HG02610 (cell line): Measurements from ENCODE around the gene TLL2.

ENCODE experiments used
- ATAC-seq: cut with Tn5 transposase; IDR thresholded peaks from one replicate; pipeline ENCODE4 v1.9.1; 2021; ENCODE audit warnings: mild to moderate bottlenecking, moderate library complexity; ENCODE audit not compliant: unreplicated experiment

Gene TLL2

GRCh38 chr10:96401036-96401435 is 112.7 kb downstream of the TLL2 start:
- no peak for ATAC-seq

DNA sequence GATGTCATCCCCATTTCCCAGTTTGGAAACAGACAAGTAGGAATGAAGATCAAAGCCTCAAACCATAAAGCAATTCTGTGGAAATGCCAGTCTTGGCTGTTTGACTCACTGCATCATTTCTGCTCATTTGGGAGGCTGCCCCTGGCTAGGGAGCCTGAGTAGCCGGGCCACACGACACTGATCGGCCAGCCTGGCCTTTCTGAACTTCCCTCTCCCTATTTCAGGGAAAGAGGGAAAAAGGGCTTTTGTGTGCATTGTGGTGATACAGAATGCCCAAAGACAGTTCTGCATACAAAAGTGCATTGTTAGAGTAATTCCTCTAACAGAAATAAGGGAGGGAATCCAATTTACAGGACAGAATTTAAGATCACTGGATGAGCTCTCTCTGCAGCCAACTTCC is 113.3 kb downstream of the TLL2 start:
- ATAC-seq = no peak

- no peak for ATAC-seq
Observed at GRCh38 chr10:96397902-96398301, 115.8 kb downstream of the TLL2 start.

GRCh38 chr10:96395931-96396877 is 117.5 kb downstream of the TLL2 start:
- peak; percentile 46 for ATAC-seq

DNA sequence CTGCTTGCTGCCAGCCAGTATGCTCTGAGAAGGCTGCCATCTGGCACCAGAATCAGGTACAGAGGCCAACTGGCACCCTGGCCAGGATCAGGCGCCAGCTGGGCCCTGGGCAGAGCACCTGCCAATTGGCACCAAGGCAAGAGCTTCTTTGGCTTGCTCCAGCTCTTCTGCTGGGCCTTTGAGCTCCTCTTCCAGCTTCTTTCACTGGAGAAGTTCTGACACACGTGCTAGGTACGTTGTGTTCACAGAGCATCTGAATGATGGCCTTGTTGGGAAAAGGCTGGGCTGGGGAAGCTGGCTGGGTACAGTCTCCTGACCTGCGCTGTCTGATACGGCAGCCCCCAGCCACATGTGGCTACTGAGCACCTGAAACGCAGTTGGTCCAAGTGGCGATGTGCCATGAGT is 123.3 kb downstream of the TLL2 start:
- no peak for ATAC-seq

GRCh38 chr10:96389785-96390184 is 123.9 kb downstream of the TLL2 start:
- ATAC-seq = no peak

- ATAC-seq = no peak
Observed at GRCh38 chr10:96387601-96388000, 126.1 kb downstream of the TLL2 start.

DNA sequence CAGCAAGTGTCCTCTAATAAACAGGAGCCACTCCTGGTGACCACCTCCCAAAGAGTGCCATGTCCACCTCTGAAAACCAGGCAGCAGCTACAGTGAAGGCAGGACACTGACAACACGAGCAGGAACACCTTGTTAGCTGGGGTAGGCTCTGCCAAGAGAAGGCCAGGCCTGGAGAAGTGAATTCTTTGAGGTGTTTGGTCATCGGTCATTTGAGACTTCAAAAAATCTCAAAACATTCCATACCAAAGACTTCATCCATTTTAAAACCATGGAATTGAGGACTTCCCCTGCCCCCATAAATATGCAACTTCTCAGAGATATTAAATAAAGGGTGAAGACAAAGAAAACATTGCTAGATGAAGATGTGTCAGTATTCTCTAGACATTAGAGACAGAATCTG is 126.6 kb downstream of the TLL2 start:
- no peak for ATAC-seq

GRCh38 chr10:96384506-96384905 is 129.2 kb downstream of the TLL2 start:
- ATAC-seq = no peak

- ATAC-seq = no peak
Observed at GRCh38 chr10:96380821-96381220, 132.9 kb downstream of the TLL2 start.

DNA sequence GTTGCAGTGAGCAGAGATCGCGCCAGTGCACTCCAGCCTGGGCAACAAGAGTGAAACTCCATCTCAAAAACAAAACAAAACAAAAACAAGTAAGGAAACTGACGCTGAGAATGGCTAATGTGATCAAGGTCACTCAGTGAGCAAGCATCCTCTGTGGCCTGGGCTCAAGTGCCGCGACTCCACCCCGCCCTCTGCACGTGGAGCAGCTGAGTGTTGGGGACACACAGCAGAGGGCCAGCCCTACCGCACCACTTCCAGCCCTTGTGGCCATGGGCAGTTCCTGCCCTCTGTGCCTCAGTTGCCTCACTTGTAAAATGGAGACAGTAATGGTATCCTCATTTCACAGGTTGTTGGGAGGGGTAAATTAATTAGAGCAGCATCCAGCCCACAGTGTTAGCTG is 134.0 kb downstream of the TLL2 start:
- ATAC-seq = no peak

GRCh38 chr10:96378741-96379140 is 135.0 kb downstream of the TLL2 start:
- ATAC-seq = no peak

GRCh38 chr10:96377816-96378294 is 135.9 kb downstream of the TLL2 start:
- ATAC-seq = no peak

DNA sequence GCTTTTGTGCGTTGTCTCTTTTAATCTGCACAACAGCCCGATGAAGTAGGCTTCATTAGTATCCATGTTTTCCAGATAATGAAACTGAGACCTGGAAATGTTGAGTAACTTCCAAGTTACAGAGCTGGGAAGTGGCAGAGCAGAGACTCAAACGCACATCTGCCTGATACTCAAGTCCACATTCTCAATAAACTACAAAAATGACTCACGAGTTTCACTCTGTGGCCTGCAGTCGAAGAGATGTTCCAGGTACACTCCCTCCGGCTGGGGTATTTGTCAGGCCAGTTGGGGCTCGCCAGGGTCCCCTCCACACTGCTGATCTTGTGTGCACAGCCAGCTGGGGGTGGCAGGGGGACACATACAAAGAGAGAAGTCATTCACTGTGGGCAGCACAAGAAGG is 137.2 kb downstream of the TLL2 start:
- peak; percentile 46 for ATAC-seq

DNA sequence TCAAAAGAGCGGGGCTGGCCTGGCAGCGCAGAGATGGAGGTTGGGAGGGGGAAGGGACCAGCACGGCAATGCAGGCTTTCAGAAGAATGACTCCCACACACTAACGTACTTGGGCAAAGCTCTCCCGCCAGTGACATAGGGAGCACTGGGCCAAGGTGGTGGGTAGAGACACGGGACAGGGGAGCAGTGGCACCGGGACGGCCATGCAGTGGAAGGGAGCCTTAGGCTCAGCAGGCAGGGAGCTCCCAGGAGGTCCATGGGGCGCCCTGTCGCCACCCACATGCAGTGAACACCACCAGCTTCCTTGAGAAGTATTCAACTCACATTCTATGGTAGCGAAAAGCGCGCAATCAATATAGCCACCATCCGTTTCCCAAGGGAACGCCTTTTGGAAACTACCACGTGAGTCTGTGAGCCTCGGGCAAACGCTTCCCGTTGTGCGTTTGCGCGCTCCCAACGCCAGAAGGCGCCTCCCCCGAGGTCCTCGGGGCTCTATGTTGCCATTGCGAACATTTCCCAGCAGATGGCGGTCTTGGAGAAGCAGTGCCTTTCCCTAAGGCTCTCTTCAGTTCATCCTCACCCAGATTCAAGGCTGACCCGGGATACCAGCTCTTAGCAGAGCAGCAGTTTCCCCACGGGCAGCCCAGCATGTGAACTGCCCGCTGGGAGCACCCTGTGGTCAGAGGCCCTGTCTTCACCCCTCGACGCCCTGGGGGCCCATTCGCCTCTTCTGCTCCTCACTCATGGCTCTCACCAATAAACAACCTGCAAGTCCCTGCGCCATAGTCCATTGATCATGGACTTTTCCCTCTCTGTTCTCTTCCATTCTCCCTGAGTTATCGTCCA is 138.5 kb downstream of the TLL2 start:
- ATAC-seq = peak; percentile 77

GRCh38 chr10:96374639-96374984 is 139.1 kb downstream of the TLL2 start:
- no peak for ATAC-seq

DNA sequence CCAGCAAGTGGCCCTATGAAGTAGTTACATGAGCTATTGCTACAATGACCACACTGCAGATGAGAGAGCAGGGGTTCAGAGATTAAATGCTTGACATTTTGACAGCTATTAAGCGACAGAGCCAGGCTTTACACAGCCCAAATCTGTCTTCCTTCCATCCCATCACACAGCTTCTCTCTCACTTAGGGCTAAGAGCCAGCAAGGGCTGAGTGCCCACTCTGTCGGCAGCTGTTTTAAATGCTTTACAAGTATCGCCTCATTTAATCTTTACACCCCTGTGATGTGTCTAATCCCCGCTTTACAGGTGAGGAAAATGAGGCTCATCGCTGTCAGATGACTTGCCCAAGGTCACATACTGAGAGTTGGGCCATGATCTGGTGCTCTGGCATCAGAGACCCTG is 139.7 kb downstream of the TLL2 start:
- no peak for ATAC-seq

DNA sequence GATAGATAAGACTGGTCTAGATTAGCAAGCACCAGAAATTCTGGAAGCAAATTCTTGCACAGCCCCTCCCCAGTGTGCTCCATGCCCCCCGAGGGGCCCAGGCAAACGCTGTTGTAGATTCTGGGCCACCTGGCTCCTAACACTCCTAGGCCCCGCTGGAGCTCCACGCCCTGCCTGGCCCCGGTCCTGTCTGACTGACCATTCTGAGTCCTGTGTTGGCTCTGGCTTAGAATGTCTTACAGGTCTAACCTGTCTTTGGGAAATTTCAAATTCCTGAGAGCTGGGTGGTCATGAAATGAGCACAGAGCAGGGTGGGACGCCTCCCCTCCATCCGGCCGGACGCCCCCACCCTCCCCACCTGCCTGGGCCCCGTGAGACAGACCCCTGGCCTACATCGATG is 142.4 kb downstream of the TLL2 start:
- ATAC-seq = no peak

DNA sequence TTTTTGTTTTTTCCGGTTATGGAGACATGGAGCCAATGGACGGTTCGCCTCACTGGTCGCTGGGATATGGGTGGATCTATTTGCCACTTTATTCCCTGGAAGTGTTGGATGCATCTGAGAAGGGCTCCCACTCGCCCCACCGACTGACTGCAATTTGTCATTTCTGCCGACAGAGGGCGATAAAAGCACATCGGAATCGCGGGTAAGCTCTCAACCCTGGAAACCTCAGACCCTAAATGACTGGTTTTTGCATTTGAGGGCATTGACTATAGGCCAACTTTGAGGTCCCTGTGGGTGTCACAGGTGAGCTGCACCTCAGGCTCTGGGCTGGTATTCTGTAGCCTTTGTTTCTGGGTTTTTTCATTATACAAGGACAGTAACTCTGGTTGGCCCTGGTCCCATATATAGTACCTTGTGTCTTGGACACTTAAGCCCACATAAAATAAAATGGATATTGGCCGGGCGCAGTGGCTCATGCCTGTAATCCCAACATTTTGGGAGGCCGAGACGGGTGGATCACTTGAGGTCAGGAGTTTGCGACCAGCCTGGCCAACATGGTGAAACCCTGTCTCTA is 143.1 kb downstream of the TLL2 start:
- no peak for ATAC-seq

- ATAC-seq = no peak
Observed at GRCh38 chr10:96369890-96370583, 143.7 kb downstream of the TLL2 start.

GRCh38 chr10:96368971-96369370 is 144.8 kb downstream of the TLL2 start:
- no peak for ATAC-seq
